Measurements from ENCODE around the gene NFIA. TPM values are rescaled to one million over a fixed set of nuclear protein-coding genes. Genes with fewer than 3 reads are reported as not detected.

The NFIA gene
- total RNA-seq, 1 donor from 2014 or later: 16.2 TPM

GRCh38 chr1:61109910-61110309 is 27.5 kb downstream of the NFIA start:
- Mint-ChIP-seq H3K4me3 (ENCODE audit: unreplicated experiment) (no peak overlapping the region), H3K4me1 (ENCODE audit: unreplicated experiment) (peaks cover 14% of the 10 kb centered on the region), H3K9me3 (ENCODE audit: unreplicated experiment) (no peaks in the 10 kb centered on the region), H3K27ac (ENCODE audit: unreplicated experiment) (no peak overlapping the region), H3K36me3 (ENCODE audit: low read depth, unreplicated experiment) (no peaks in the 10 kb centered on the region), H3K27me3 (ENCODE audit: unreplicated experiment) (peaks cover 3% of the 10 kb centered on the region)
- TF ChIP-seq, protein P1, sequence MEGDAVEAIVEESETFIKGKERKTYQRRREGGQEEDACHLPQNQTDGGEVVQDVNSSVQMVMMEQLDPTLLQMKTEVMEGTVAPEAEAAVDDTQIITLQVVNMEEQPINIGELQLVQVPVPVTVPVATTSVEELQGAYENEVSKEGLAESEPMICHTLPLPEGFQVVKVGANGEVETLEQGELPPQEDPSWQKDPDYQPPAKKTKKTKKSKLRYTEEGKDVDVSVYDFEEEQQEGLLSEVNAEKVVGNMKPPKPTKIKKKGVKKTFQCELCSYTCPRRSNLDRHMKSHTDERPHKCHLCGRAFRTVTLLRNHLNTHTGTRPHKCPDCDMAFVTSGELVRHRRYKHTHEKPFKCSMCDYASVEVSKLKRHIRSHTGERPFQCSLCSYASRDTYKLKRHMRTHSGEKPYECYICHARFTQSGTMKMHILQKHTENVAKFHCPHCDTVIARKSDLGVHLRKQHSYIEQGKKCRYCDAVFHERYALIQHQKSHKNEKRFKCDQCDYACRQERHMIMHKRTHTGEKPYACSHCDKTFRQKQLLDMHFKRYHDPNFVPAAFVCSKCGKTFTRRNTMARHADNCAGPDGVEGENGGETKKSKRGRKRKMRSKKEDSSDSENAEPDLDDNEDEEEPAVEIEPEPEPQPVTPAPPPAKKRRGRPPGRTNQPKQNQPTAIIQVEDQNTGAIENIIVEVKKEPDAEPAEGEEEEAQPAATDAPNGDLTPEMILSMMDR (IDR thresholded peaks at IDR 0.05; ENCODE audit: unreplicated experiment): no peak
- no peak for DNase-seq (ENCODE audit: low spot score)

DNA sequence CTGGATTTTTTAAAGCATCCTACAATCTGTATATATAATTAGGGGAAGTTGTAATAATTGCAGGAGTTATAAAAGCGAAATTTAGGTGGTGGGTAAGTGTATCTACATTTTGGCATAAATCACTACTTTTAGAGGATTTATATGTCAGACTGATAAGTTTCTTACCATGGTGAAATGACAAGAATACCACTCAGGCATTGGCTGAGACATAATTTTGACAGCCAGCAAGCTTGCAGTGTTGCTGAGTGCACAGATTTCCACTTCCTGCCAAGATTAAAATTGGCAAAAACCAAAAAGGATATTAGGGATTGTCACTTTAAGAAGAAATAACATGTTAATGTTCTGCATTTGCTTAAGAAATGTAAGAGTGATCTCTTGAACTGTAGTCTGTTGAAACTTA is 28.2 kb downstream of the NFIA start:
- Mint-ChIP-seq H3K27me3 (ENCODE audit: unreplicated experiment) (peaks cover 3% of the 10 kb centered on the region), H3K4me1 (ENCODE audit: unreplicated experiment) (peaks cover 19% of the 10 kb centered on the region), H3K27ac (ENCODE audit: unreplicated experiment) (no peak overlapping the region), H3K36me3 (ENCODE audit: low read depth, unreplicated experiment) (no peaks in the 10 kb centered on the region), H3K4me3 (ENCODE audit: unreplicated experiment) (no peak overlapping the region), H3K9me3 (ENCODE audit: unreplicated experiment) (no peaks in the 10 kb centered on the region)
- no peak for DNase-seq (ENCODE audit: low spot score)
- TF ChIP-seq, protein P1 (IDR thresholded peaks at IDR 0.05; ENCODE audit: unreplicated experiment): no peak

DNA sequence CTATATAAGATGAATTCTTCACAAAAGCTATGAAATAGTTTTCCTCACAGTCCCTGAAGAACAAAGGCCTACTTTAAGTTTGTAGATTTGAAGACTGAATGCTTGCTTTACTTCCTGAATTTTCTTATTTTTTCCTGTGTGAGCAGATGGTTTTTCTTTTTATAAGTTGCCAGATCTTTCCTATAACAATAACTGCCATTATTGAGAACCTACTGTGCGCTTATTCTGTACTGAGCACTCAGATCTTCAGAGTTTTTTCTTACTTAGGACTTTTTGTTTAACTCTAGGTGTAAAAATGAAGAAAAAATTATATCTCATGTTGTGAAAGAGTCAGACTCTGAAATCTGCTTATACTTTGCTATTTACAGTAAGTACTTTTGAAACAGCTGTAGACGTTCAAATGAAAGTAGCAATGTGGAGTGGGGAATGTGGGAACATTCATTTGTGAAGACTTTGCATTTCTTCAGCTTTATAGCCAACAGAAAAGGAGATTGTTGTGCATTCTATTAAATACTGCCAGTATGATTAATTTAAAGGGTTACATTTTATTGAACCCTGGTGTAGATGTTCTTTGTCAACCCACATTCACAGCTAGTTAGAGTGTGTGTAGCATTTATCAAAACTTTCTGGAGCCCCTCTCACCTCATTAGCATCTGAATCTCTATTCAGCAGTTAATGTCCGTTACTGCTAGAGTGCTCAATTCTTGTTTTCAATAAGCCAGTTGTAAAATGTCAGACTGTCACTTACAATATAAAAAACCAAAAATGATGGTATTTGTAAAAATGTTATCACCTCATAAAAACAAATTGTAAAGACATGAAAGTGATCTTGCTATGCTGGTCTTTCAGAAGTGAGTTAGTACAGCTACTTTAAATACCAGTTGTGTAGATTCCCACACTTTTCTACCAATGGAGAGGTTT is 29.0 kb downstream of the NFIA start:
- TF ChIP-seq, protein P1 (IDR thresholded peaks at IDR 0.05; ENCODE audit: unreplicated experiment): no peak
- DNase-seq (ENCODE audit: low spot score): no peak
- Mint-ChIP-seq H3K27ac (ENCODE audit: unreplicated experiment) (no peak overlapping the region), H3K36me3 (ENCODE audit: low read depth, unreplicated experiment) (no peaks in the 10 kb centered on the region), H3K4me1 (ENCODE audit: unreplicated experiment) (peaks cover 19% of the 10 kb centered on the region), H3K27me3 (ENCODE audit: unreplicated experiment) (peaks cover 3% of the 10 kb centered on the region), H3K4me3 (ENCODE audit: unreplicated experiment) (no peak overlapping the region), H3K9me3 (ENCODE audit: unreplicated experiment) (no peaks in the 10 kb centered on the region)

- Mint-ChIP-seq H3K4me1 (ENCODE audit: unreplicated experiment) (peaks cover 19% of the 10 kb centered on the region), H3K27me3 (ENCODE audit: unreplicated experiment) (peaks cover 4% of the 10 kb centered on the region), H3K9me3 (ENCODE audit: unreplicated experiment) (no peaks in the 10 kb centered on the region), H3K4me3 (ENCODE audit: unreplicated experiment) (no peak overlapping the region), H3K36me3 (ENCODE audit: low read depth, unreplicated experiment) (no peaks in the 10 kb centered on the region), H3K27ac (ENCODE audit: unreplicated experiment) (no peak overlapping the region)
- TF ChIP-seq, protein P1 (IDR thresholded peaks at IDR 0.05; ENCODE audit: unreplicated experiment): no peak
- DNase-seq (ENCODE audit: low spot score): no peak
Observed at GRCh38 chr1:61114178-61114870, 32.0 kb downstream of the NFIA start.

GRCh38 chr1:61115436-61115835 is 33.1 kb downstream of the NFIA start:
- H3K27me3 Mint-ChIP-seq (ENCODE audit: unreplicated experiment): peaks cover 4% of the 10 kb centered on the region
- no peak for DNase-seq (ENCODE audit: low spot score)
- peaks cover 17% of the 10 kb centered on the region for H3K4me1 Mint-ChIP-seq (ENCODE audit: unreplicated experiment)
- TF ChIP-seq, protein P1 (IDR thresholded peaks at IDR 0.05; ENCODE audit: unreplicated experiment): no peak
- no peak overlapping the region for H3K4me3 Mint-ChIP-seq (ENCODE audit: unreplicated experiment)
- H3K9me3 Mint-ChIP-seq (ENCODE audit: unreplicated experiment): no peaks in the 10 kb centered on the region
- H3K27ac Mint-ChIP-seq (ENCODE audit: unreplicated experiment): no peak overlapping the region
- H3K36me3 Mint-ChIP-seq (ENCODE audit: low read depth, unreplicated experiment): no peaks in the 10 kb centered on the region

Data from endothelial cell (in vitro differentiated cells).